KMS-11 (cell line): ENCODE data around the gene PRADC1.

Source experiments
- H2AFZ ChIP-seq: fragments of 200-600 bp; sonication (generic); 2 replicates; pipeline ENCODE4 v1.6.1; 2016; ENCODE audit warnings: antibody characterized with exemption, mixed run types, low read depth
- H3K27ac ChIP-seq: fragments of 200-600 bp; sonication (generic); 2 replicates; pipeline ENCODE4 v1.6.1; 2016; ENCODE audit warnings: mild to moderate bottlenecking, mixed run types
- H3K27me3 ChIP-seq: fragments of 200-600 bp; sonication (generic); 2 replicates; pipeline ENCODE4 v1.6.1; 2017; ENCODE audit warnings: mild to moderate bottlenecking, low read depth, mixed run types, moderate library complexity; ENCODE audit not compliant: insufficient read depth
- H3K36me3 ChIP-seq: fragments of 200-600 bp; sonication (generic); 2 replicates; pipeline ENCODE4 v1.6.1; 2017; ENCODE audit warnings: mild to moderate bottlenecking, mixed run types; ENCODE audit not compliant: insufficient read depth
- H3K4me1 ChIP-seq: fragments of 200-600 bp; sonication (generic); 2 replicates; pipeline ENCODE4 v1.6.1; 2016; ENCODE audit warnings: mild to moderate bottlenecking, low read depth, mixed run types; ENCODE audit not compliant: poor library complexity, severe bottlenecking
- H3K4me2 ChIP-seq: fragments of 200-600 bp; sonication (generic); 2 replicates; pipeline ENCODE4 v1.7.0; 2016; ENCODE audit warnings: mild to moderate bottlenecking, mixed run types
- H3K4me3 ChIP-seq: fragments of 200-600 bp; sonication (generic); IDR thresholded peaks from 2 replicates; pipeline ENCODE4 v1.6.1; 2017; ENCODE audit warnings: low read depth, low read length, mixed read lengths; ENCODE audit not compliant: insufficient read depth
- H3K79me2 ChIP-seq: fragments of 200-600 bp; sonication (generic); 2 replicates; pipeline ENCODE4 v1.6.1; 2016; ENCODE audit warnings: low read depth, mixed run types; ENCODE audit not compliant: insufficient read depth
- H3K9ac ChIP-seq: fragments of 200-600 bp; sonication (generic); 2 replicates; pipeline ENCODE4 v1.6.1; 2016; ENCODE audit warnings: mild to moderate bottlenecking, mixed run types
- H4K20me1 ChIP-seq: fragments of 200-600 bp; sonication (generic); 2 replicates; pipeline ENCODE4 v1.6.1; 2016; ENCODE audit warnings: mild to moderate bottlenecking, mixed run types; ENCODE audit not compliant: insufficient read depth
- TF ChIP-seq, protein P1 (sequence below): fragments of 200-600 bp; sonication (generic); conservative IDR thresholded peaks from 2 replicates; pipeline ENCODE4 v1.6.1; 2017; ENCODE audit warnings: low read depth, mild to moderate bottlenecking, antibody characterized with exemption, low read length, moderate library complexity, mixed read lengths

PRADC1 gene

GRCh38 chr2:73266061-73266901 is 33.2 kb upstream of the PRADC1 start:
- Histone ChIP-seq H3K4me3 (no peak overlapping the region), H2AFZ (no peak overlapping the region), H3K4me2 (no peak overlapping the region), H4K20me1 (no peaks in the 10 kb centered on the region), H3K27me3 (no peaks in the 10 kb centered on the region), H3K27ac (no peak overlapping the region), H3K79me2 (peaks cover 4% of the 10 kb centered on the region; the same call in 1 of the 2 replicates), H3K9ac (no peak overlapping the region), H3K4me1 (no peaks in the 10 kb centered on the region), H3K36me3 (no peaks in the 10 kb centered on the region)
- TF ChIP-seq, protein P1, sequence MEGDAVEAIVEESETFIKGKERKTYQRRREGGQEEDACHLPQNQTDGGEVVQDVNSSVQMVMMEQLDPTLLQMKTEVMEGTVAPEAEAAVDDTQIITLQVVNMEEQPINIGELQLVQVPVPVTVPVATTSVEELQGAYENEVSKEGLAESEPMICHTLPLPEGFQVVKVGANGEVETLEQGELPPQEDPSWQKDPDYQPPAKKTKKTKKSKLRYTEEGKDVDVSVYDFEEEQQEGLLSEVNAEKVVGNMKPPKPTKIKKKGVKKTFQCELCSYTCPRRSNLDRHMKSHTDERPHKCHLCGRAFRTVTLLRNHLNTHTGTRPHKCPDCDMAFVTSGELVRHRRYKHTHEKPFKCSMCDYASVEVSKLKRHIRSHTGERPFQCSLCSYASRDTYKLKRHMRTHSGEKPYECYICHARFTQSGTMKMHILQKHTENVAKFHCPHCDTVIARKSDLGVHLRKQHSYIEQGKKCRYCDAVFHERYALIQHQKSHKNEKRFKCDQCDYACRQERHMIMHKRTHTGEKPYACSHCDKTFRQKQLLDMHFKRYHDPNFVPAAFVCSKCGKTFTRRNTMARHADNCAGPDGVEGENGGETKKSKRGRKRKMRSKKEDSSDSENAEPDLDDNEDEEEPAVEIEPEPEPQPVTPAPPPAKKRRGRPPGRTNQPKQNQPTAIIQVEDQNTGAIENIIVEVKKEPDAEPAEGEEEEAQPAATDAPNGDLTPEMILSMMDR: no peak

GRCh38 chr2:73265298-73266060 is 32.4 kb upstream of the PRADC1 start:
- Histone ChIP-seq H3K27me3 (no peaks in the 10 kb centered on the region), H3K36me3 (no peaks in the 10 kb centered on the region), H4K20me1 (no peaks in the 10 kb centered on the region), H3K4me2 (no peak overlapping the region), H2AFZ (no peak overlapping the region), H3K4me1 (no peaks in the 10 kb centered on the region), H3K27ac (no peak overlapping the region), H3K9ac (no peak overlapping the region), H3K79me2 (0 out of 2 replicates have a peak, but pooled peaks cover 4% of the 10 kb centered on the region), H3K4me3 (no peak overlapping the region)
- TF ChIP-seq, protein P1: no peak

DNA sequence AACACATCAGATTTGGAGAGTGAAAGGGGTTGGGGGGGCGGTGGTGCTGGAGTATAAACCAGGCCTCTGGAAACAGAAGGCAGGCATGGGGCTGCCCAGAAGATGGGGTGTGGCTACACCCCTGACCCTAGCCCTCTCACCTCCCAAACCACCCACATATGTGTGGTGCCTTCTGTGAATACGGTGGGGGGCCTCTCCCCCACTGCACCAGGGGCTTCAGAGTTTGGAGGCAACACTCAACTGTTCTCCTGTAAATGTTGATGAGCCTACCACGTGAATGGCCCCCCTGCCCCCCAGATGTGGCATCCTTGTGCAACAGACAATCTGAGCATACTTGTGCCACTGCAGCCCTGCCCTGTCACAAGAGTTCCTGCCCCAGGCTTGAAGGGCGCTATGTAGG is 31.7 kb upstream of the PRADC1 start:
- H4K20me1 ChIP-seq: no peaks in the 10 kb centered on the region
- H3K4me3 ChIP-seq: no peak overlapping the region
- TF ChIP-seq, protein P1: no peak
- no peak overlapping the region for H3K27ac ChIP-seq
- H3K4me1 ChIP-seq: no peaks in the 10 kb centered on the region
- no peaks in the 10 kb centered on the region for H3K27me3 ChIP-seq
- H2AFZ ChIP-seq: no peak overlapping the region
- no peak overlapping the region for H3K4me2 ChIP-seq
- 0 out of 2 replicates have a peak, but pooled peaks cover 4% of the 10 kb centered on the region for H3K79me2 ChIP-seq
- no peaks in the 10 kb centered on the region for H3K36me3 ChIP-seq
- H3K9ac ChIP-seq: no peak overlapping the region

GRCh38 chr2:73264332-73264606 is 31.2 kb upstream of the PRADC1 start:
- TF ChIP-seq, protein P1: no peak
- no peak overlapping the region for H3K4me3 ChIP-seq
- H3K9ac ChIP-seq: no peak overlapping the region
- no peaks in the 10 kb centered on the region for H3K4me1 ChIP-seq
- no peaks in the 10 kb centered on the region for H3K27me3 ChIP-seq
- H3K79me2 ChIP-seq: 0 out of 2 replicates have a peak, but pooled peaks cover 4% of the 10 kb centered on the region
- no peaks in the 10 kb centered on the region for H4K20me1 ChIP-seq
- H3K36me3 ChIP-seq: no peaks in the 10 kb centered on the region
- H3K27ac ChIP-seq: no peak overlapping the region
- H2AFZ ChIP-seq: no peak overlapping the region
- no peak overlapping the region for H3K4me2 ChIP-seq
